ENCODE results near the gene CACNG4. TPM values are rescaled to one million over a fixed set of nuclear protein-coding genes. Genes with fewer than 3 reads are reported as not detected.

Gene CACNG4
- total RNA-seq, 1 experiment from 2014 or later, result 40.3 TPM

GRCh38 chr17:66932311-66932710, 32.2 kb upstream of the CACNG4 start:
- H3K27me3 ChIP-seq (ENCODE audit: control insufficient read depth, insufficient read depth, low read length), result no peaks in the 10 kb centered on the region
- no TSS peak for BruUV-seq (replicated peaks)
- intact Hi-C loops (cut with micrococcal nuclease; ENCODE audit: unreplicated experiment), result no loop called here
- ChIA-PET POLR2A (no interaction called here), CTCF (no interaction called here)
- ATAC-seq, result no peak
- no peak overlapping the region for H3K27ac ChIP-seq (ENCODE audit: low read length)
- TF ChIP-seq POLR2AphosphoS5 (IDR thresholded peaks at IDR 0.05; ENCODE audit: low read depth, low read length) (no peak), SIN3A (IDR thresholded peaks at IDR 0.05; ENCODE audit: borderline replicate concordance, insufficient read depth, low read depth, low read length) (no peak), CTCF (IDR thresholded peaks at IDR 0.05) (no peak), TCF7L2 (IDR thresholded peaks at IDR 0.05; ENCODE audit: low read depth, low read length) (no peak), REST (IDR thresholded peaks at IDR 0.05; ENCODE audit: insufficient read depth in 1 of 2, low read depth in 2 of 2, low read length in 1 of 2) (no peak)
- in situ Hi-C loops (cut with HindIII; ENCODE audit: low pct_unique_long_range_greater_than_20kb, low sequenced_read_pairs), result no loop called here
- no peaks in the 10 kb centered on the region for H3K9me3 ChIP-seq (ENCODE audit: control insufficient read depth, insufficient read depth, low read depth, low read length)
- no peak overlapping the region for H3K4me3 ChIP-seq (ENCODE audit: low read depth in 2 of 2, low read length in 2 of 2)
- H3K4me1 ChIP-seq (ENCODE audit: control insufficient read depth, insufficient read depth, low read length), result no peaks in the 10 kb centered on the region
- no peak for DNase-seq (ENCODE audit: low read depth, low spot score)
- H3K36me3 ChIP-seq (ENCODE audit: control insufficient read depth, insufficient read depth, low read length), result no peaks in the 10 kb centered on the region

- CTCF ChIA-PET, result interaction anchor here (0.6 kb wide), 1 partner anchor 602 kb away, joined by 11 read pairs; no protein-coding TSS in a partner anchor
These were observed 30.5 kb upstream of the CACNG4 start for GRCh38 chr17:66934040-66934439.

More at GRCh38 chr17:66934040-66934439, 30.5 kb upstream of the CACNG4 start:
- no TSS peak for BruUV-seq (replicated peaks)
- TF ChIP-seq REST (IDR thresholded peaks at IDR 0.05; ENCODE audit: insufficient read depth in 1 of 2, low read depth in 2 of 2, low read length in 1 of 2) (no peak), SIN3A (IDR thresholded peaks at IDR 0.05; ENCODE audit: borderline replicate concordance, insufficient read depth, low read depth, low read length) (no peak), POLR2AphosphoS5 (IDR thresholded peaks at IDR 0.05; ENCODE audit: low read depth, low read length) (no peak)
- Histone ChIP-seq H3K27ac (ENCODE audit: low read length) (no peak overlapping the region), H3K27me3 (ENCODE audit: control insufficient read depth, insufficient read depth, low read length) (no peaks in the 10 kb centered on the region), H3K9me3 (ENCODE audit: control insufficient read depth, insufficient read depth, low read depth, low read length) (no peaks in the 10 kb centered on the region), H3K36me3 (ENCODE audit: control insufficient read depth, insufficient read depth, low read length) (no peaks in the 10 kb centered on the region), H3K4me1 (ENCODE audit: control insufficient read depth, insufficient read depth, low read length) (no peaks in the 10 kb centered on the region), H3K4me3 (ENCODE audit: low read depth in 2 of 2, low read length in 2 of 2) (no peak overlapping the region)
- POLR2A ChIA-PET, result interaction anchor here (1.2 kb wide), 1 partner anchor 9 kb away, joined by 3 read pairs; no protein-coding TSS in a partner anchor
- intact Hi-C loops (cut with micrococcal nuclease; ENCODE audit: unreplicated experiment) (no loop called here), in situ Hi-C loops (cut with HindIII; ENCODE audit: low pct_unique_long_range_greater_than_20kb, low sequenced_read_pairs) (no loop called here)
- ATAC-seq (no peak), DNase-seq (ENCODE audit: low read depth, low spot score) (no peak)

Data from Panc1 (cell line).